ENCODE measurements around the gene CEMIP. TPM values are rescaled to one million over a fixed set of nuclear protein-coding genes. Genes with fewer than 3 reads are reported as not detected.

The CEMIP gene
- total and polyA plus RNA-seq, 12 donors: 0.08 to 2.2 (median 0.35) TPM

GRCh38 chr15:80789296-80789695 lies 10.1 kb downstream of the CEMIP start:
- no peak for DNase-seq
- no peaks in the 10 kb centered on the region for H3K4me1 ChIP-seq (replicated peaks in 1 of 2)
- 47 to 57% (median 53%) methylated on average over 5 of the region's 5 CpGs for WGBS, 4 donors
- H3K27me3 ChIP-seq: peaks cover 11% of the 10 kb centered on the region
- no peaks in the 10 kb centered on the region for H3K9me3 ChIP-seq (replicated peaks in 1 of 3)
- no peak overlapping the region for H3K27ac ChIP-seq
- no peaks in the 10 kb centered on the region for H3K36me3 ChIP-seq (replicated peaks in 1 of 2)
- TF ChIP-seq, protein P1, sequence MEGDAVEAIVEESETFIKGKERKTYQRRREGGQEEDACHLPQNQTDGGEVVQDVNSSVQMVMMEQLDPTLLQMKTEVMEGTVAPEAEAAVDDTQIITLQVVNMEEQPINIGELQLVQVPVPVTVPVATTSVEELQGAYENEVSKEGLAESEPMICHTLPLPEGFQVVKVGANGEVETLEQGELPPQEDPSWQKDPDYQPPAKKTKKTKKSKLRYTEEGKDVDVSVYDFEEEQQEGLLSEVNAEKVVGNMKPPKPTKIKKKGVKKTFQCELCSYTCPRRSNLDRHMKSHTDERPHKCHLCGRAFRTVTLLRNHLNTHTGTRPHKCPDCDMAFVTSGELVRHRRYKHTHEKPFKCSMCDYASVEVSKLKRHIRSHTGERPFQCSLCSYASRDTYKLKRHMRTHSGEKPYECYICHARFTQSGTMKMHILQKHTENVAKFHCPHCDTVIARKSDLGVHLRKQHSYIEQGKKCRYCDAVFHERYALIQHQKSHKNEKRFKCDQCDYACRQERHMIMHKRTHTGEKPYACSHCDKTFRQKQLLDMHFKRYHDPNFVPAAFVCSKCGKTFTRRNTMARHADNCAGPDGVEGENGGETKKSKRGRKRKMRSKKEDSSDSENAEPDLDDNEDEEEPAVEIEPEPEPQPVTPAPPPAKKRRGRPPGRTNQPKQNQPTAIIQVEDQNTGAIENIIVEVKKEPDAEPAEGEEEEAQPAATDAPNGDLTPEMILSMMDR (IDR thresholded peaks at IDR 0.05): no peak
- TF ChIP-seq POLR2A (IDR thresholded peaks at IDR 0.05): no peak
- no peak overlapping the region for H3K4me3 ChIP-seq
- intact Hi-C loops (cut with DNase I): loop anchor here in 1 of 2 donors (10.0 kb wide), 1 partner anchor 214 kb away; no protein-coding TSS in a partner anchor

- Histone ChIP-seq H3K36me3 (replicated peaks in 1 of 2) (no peaks in the 10 kb centered on the region), H3K9me3 (replicated peaks in 1 of 3) (no peaks in the 10 kb centered on the region), H3K4me3 (no peak overlapping the region), H3K27ac (no peak overlapping the region), H3K4me1 (replicated peaks in 1 of 2) (no peaks in the 10 kb centered on the region), H3K27me3 (peaks cover 11% of the 10 kb centered on the region)
- intact Hi-C loops (cut with DNase I): loop anchor here in 1 of 2 donors (10.0 kb wide), 1 partner anchor 215 kb away; no protein-coding TSS in a partner anchor
- DNase-seq: no peak
- TF ChIP-seq, protein P1 (IDR thresholded peaks at IDR 0.05): no peak
- TF ChIP-seq POLR2A (IDR thresholded peaks at IDR 0.05): no peak
- WGBS, 4 donors: 64 to 73% (median 68%) methylated on average over 4 of the region's 4 CpGs
Observed at GRCh38 chr15:80789796-80790195, 10.6 kb downstream of the CEMIP start.

DNA sequence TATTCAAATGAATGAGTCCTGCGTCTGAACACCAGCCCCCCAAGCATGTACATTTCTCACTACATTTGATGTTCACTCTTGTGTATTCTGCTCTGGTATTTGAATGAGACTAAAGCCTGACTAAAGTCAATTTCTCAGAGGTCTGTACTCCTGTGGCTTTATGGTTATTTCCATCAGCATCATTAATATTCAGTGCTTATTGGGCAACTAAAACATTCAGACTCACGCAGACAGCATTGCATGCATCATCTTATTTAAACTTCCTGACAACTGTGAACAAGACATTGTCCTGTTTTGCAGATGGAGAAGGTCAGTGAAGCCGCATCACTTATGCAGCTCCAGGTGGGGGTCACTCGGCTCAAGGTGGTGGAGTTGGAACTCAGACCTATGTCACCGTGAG lies 11.1 kb downstream of the CEMIP start:
- intact Hi-C loops (cut with DNase I): no loop called here
- TF ChIP-seq, protein P1 (IDR thresholded peaks at IDR 0.05): no peak
- no peak for TF ChIP-seq POLR2A (IDR thresholded peaks at IDR 0.05)
- no peak for DNase-seq
- Histone ChIP-seq H3K9me3 (replicated peaks in 1 of 3) (no peaks in the 10 kb centered on the region), H3K27ac (no peak overlapping the region), H3K27me3 (peaks cover 11% of the 10 kb centered on the region), H3K4me1 (replicated peaks in 1 of 2) (no peaks in the 10 kb centered on the region), H3K4me3 (no peak overlapping the region), H3K36me3 (replicated peaks in 1 of 2) (no peaks in the 10 kb centered on the region)
- WGBS, 4 donors: 77 to 85% (median 78%) methylated on average over 5 of the region's 5 CpGs

GRCh38 chr15:80791004-80791403 lies 11.8 kb downstream of the CEMIP start:
- TF ChIP-seq, protein P1 (IDR thresholded peaks at IDR 0.05): no peak
- no peak for TF ChIP-seq POLR2A (IDR thresholded peaks at IDR 0.05)
- no peak for DNase-seq
- Histone ChIP-seq H3K27me3 (peaks cover 11% of the 10 kb centered on the region), H3K9me3 (replicated peaks in 1 of 3) (no peaks in the 10 kb centered on the region), H3K27ac (no peak overlapping the region), H3K4me1 (replicated peaks in 1 of 2) (no peaks in the 10 kb centered on the region), H3K4me3 (no peak overlapping the region), H3K36me3 (replicated peaks in 1 of 2) (no peaks in the 10 kb centered on the region)
- intact Hi-C loops (cut with DNase I): no loop called here
- 58 to 85% (median 80%) methylated on average over 1 of the region's 1 CpG for WGBS, 4 donors

All from adrenal gland (tissue), 12 donors.